ENCODE measurements around the gene CYP4F8.

The CYP4F8 gene

DNA sequence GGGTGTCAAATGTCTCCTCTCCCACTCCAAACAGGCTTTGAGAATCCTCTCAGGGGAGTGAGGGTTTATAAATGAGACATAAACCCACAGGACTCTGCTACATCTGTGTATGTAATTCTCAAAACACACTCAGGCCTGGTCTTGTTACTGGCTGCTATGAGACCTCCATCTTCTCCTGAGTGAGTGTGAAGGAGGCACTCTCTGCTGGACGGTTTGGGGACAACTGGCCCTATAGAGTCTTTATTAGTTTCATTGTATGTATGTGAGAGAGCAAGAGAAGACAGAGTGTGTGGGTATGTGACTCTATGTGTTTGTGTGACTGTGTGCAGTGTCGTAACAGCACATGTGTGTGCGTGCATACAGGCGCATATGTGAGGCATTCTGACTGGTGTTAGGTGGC is 48.2 kb downstream of the CYP4F8 start:
- no peak for DNase-seq (ENCODE audit: low read depth)
- TF ChIP-seq, protein P1, sequence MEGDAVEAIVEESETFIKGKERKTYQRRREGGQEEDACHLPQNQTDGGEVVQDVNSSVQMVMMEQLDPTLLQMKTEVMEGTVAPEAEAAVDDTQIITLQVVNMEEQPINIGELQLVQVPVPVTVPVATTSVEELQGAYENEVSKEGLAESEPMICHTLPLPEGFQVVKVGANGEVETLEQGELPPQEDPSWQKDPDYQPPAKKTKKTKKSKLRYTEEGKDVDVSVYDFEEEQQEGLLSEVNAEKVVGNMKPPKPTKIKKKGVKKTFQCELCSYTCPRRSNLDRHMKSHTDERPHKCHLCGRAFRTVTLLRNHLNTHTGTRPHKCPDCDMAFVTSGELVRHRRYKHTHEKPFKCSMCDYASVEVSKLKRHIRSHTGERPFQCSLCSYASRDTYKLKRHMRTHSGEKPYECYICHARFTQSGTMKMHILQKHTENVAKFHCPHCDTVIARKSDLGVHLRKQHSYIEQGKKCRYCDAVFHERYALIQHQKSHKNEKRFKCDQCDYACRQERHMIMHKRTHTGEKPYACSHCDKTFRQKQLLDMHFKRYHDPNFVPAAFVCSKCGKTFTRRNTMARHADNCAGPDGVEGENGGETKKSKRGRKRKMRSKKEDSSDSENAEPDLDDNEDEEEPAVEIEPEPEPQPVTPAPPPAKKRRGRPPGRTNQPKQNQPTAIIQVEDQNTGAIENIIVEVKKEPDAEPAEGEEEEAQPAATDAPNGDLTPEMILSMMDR (IDR thresholded peaks at IDR 0.05; ENCODE audit: low read length, missing control alignments) = no peak
- no peak overlapping the region for H3K4me3 ChIP-seq (replicated peaks; ENCODE audit: low read depth, low read length)

DNA sequence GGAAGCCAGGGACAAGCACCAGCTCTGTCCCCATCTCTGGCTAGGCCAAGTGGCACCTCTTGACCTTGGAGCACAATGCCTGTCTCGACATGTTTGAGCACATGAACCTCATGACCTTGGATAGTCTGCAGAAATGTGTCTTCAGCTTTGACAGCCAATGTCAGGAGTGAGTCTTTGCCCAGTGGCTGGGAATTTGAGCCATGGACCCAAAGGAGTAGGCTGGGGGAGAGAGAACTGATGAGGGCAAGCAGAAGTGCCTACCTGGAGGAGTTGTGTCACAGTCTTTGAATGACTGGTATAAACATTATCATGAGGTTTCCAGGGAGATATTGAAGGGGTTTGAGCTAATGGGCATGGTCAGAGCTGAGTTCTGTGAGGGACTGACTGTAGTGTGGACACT is 51.2 kb downstream of the CYP4F8 start:
- no peak for DNase-seq (ENCODE audit: low read depth)
- no peak overlapping the region for H3K4me3 ChIP-seq (replicated peaks; ENCODE audit: low read depth, low read length)
- TF ChIP-seq, protein P1 (IDR thresholded peaks at IDR 0.05; ENCODE audit: low read length, missing control alignments) = no peak

DNA sequence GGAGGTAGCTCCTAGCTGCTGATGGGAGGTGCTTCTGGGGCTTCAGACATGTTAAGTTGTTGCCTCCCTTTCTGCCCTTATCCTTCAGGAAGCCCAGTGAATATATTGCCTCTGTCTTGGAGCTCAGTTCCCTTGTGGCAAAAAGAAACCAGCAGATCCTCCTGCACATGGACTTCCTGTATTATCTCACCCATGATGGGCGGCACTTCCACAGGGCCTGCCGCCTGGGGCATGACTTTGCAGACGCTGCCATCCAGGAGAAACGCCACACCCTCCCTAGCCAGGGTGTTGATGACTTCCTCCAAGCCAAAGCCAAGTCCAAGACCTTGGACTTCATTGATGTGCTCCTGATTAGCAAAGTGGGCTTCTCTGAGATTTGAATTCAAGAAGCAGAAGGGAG is 51.9 kb downstream of the CYP4F8 start:
- DNase-seq (ENCODE audit: low read depth) = no peak

DNA sequence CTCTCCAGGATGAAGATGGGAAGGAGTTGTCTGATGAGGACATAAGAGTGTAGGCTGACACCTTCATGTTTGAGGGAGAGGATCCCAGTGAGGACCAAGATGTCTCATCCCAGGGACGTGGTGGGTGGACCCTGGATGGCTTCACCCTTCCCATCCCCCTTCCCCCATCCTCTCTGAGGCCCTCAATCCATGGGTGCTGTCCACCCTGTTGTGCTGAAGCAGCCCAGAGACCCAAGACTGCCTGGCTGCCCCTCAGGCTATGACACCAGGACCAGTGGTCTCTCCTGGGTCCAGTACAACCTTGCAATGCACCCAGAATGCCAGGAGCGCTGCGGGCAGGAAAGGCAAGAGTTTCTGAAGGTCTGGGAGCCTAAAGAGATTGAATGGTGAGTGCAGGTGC is 54.4 kb downstream of the CYP4F8 start:
- DNase-seq (ENCODE audit: low read depth) = no peak
- H3K4me3 ChIP-seq (replicated peaks; ENCODE audit: low read depth, low read length) = no peak overlapping the region
- TF ChIP-seq, protein P1 (IDR thresholded peaks at IDR 0.05; ENCODE audit: low read length, missing control alignments) = no peak

More for the DNA sequence above, 51.9 kb downstream of the CYP4F8 start:
- TF ChIP-seq, protein P1 (IDR thresholded peaks at IDR 0.05; ENCODE audit: low read length, missing control alignments) = no peak
- no peak overlapping the region for H3K4me3 ChIP-seq (replicated peaks; ENCODE audit: low read depth, low read length)

DNA sequence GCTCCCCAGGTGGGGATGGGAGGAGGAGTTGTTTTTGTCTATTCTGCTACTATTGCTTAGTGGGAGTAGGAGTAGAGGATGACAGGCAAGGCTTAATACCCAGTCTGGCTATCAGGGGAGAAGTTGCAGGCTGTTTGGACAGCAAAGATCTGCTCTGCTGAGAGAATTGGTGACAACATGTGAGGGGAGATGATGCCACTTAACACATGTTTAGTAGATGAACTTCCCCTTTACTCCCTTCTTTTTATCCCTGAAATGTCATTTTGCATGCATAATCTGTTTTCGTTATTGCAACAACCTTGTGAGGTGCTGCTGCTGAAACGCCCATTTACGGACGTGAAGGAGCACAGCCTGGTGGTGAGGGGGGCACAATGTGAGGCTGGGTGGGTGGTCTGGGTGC is 54.9 kb downstream of the CYP4F8 start:
- TF ChIP-seq, protein P1 (IDR thresholded peaks at IDR 0.05; ENCODE audit: low read length, missing control alignments) = no peak
- no peak overlapping the region for H3K4me3 ChIP-seq (replicated peaks; ENCODE audit: low read depth, low read length)
- DNase-seq (ENCODE audit: low read depth) = no peak

DNA sequence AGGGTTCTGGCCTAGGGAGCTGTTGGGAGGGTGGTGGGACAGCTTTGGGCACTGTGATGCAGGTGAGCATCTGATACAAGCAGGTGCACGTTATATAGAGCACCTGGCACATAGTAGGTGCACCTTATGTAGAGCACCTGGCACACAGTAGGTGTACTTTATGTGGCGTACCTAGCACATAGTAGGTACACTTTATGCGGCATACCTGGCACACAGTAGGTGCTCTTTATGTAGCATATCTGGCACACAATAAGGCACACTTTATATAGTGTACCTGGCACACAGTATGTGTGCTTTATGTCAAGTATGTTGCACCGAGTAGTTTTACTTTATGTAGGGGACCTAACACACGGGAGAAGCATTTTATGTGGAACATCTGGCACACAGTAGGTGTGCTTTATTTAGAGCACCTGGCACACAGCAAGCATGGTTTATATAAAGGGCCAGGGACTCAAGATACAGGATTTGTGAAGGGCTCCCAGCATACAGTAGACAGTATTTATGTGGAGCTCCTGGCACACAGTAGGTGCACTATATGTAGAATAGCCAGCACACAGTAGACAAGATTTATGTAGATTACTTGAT is 56.3 kb downstream of the CYP4F8 start:
- no peak overlapping the region for H3K4me3 ChIP-seq (replicated peaks; ENCODE audit: low read depth, low read length)
- TF ChIP-seq, protein P1 (IDR thresholded peaks at IDR 0.05; ENCODE audit: low read length, missing control alignments) = no peak
- DNase-seq (ENCODE audit: low read depth) = no peak

DNA sequence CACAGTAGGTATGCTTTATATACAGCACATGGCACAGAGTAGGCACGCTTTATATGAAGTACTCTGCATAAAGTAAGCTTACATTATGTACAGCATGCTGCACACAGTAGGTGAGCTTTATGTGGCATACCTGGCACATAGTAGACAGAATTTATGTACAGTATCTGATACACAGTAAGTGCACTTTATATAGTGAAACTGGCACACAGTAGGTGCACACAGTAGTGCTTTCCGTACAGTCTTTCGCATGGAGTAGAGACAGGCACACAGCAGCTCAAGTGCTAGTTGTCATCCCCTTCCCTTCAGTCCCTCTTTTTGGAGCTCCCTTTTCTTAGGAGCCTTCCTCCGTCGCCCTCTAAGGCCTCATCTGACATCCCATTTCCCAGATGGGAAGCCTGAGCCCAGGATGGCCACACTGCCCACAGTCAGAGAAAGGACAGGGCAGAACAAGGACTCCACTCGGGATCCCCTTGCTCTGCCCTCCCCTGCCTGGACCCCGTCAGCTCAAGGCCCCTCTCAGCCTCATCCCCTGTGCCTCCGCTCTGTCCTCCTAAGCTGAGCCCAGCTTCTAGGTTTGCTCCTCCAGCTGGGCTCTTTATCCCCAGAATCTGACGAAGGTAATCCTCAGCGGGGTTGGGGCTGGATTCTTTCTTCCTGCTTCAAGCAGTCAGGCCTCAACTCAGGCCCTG is 57.0 kb downstream of the CYP4F8 start:
- H3K4me3 ChIP-seq (replicated peaks; ENCODE audit: low read depth, low read length) = no peak overlapping the region
- TF ChIP-seq, protein P1 (IDR thresholded peaks at IDR 0.05; ENCODE audit: low read length, missing control alignments) = no peak

More for the DNA sequence above, 57.0 kb downstream of the CYP4F8 start:
- DNase-seq (ENCODE audit: low read depth) = no peak
